Measurements from ENCODE around the gene GLIPR2.
A peak's percentile ranks its signal among the peaks of the same experiment; 100 is the strongest.
"Not testable (repeated sequence)": the region's sequence is repeated elsewhere in the genome, so short reads cannot be mapped to it uniquely, and the experiment has no call there.

GLIPR2 gene

DNA sequence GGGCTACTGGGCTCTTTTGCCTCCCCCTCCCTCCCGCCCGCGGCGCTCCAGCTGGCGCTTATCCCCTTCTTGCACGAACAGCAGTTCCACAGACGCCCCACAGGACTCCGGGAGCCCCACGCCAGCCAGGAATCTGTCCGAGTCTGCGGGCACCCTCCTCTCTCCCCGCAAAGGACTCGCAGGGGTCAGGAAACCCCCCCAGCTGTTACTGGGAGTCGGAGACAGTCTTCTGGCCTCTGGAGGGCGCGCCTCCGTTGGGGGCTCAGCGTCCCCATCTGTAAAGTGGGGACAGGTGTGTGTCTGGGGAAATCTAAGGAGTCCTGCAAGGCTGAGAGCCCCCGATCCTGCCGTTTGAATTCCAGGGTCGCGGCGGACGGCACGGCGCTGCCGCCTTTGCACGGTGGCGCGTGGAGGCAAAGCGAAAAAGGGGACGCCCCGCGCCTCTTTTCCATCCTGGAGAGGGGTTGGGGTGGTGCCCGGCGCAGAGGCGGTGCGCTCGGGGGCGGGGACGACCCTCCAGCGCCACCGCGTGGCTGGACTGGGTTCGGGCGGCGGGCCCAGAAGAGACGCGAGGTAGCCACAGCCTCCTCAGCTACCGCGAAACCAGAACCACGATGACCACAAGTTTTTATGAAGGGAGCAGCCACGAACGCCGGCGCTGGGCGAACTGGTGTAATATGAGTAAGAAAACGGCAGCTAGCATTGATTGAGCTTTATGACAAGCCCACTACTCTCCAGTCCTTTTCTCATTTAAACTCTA lies 29.8 kb downstream of the GLIPR2 start:
- no peak for TF ChIP-seq ZFX (IDR thresholded peaks at IDR 0.05)
- TF ChIP-seq, protein P1, sequence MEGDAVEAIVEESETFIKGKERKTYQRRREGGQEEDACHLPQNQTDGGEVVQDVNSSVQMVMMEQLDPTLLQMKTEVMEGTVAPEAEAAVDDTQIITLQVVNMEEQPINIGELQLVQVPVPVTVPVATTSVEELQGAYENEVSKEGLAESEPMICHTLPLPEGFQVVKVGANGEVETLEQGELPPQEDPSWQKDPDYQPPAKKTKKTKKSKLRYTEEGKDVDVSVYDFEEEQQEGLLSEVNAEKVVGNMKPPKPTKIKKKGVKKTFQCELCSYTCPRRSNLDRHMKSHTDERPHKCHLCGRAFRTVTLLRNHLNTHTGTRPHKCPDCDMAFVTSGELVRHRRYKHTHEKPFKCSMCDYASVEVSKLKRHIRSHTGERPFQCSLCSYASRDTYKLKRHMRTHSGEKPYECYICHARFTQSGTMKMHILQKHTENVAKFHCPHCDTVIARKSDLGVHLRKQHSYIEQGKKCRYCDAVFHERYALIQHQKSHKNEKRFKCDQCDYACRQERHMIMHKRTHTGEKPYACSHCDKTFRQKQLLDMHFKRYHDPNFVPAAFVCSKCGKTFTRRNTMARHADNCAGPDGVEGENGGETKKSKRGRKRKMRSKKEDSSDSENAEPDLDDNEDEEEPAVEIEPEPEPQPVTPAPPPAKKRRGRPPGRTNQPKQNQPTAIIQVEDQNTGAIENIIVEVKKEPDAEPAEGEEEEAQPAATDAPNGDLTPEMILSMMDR (conservative IDR thresholded peaks at IDR 0.05): peak; percentile 99
- no peak overlapping the region for H3K27ac ChIP-seq

DNA sequence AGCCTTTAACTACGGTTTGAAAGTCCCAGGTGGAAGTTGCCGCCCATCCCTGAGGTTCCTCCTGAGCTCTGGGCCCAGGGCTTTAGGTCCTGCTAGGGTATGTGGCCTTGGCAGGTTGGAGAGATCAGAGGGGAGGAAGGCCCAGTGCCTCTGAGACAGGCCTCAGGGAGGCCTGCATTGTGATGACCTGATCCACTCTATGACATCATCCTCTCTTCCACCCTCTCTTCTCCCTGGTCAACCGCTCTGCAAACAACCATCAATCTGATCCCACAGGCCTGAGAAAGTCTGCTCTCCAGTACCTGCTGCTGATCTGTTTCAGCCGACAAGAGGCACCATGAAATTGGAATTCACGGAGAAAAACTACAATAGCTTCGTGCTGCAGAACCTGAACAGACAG lies 32.6 kb downstream of the GLIPR2 start, which contains the start of gene CCIN:
CCIN (plus strand) TSS at position 223 of the 400 bp plus-strand sequence; CDS start at position 338, 115 bp downstream.
- no peak within 1 kb of the TSS for H3K27ac ChIP-seq
- TF ChIP-seq, protein P1 (conservative IDR thresholded peaks at IDR 0.05): no peak
- no peak for TF ChIP-seq ZFX (IDR thresholded peaks at IDR 0.05)

DNA sequence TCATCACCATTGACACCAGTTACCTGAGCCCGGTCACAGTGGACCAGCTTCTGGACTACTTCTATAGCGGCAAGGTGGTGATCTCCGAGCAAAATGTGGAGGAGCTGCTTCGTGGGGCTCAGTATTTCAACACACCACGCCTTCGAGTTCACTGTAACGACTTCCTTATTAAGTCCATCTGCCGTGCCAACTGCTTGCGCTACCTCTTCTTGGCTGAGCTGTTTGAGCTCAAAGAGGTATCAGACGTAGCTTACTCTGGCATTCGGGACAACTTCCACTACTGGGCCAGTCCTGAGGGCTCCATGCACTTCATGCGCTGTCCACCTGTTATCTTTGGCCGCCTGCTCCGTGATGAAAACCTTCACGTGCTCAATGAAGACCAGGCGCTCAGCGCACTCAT lies 33.2 kb downstream of the GLIPR2 start:
- TF ChIP-seq ZFX (IDR thresholded peaks at IDR 0.05): no peak
- TF ChIP-seq, protein P1 (conservative IDR thresholded peaks at IDR 0.05): no peak
- no peak overlapping the region for H3K27ac ChIP-seq

DNA sequence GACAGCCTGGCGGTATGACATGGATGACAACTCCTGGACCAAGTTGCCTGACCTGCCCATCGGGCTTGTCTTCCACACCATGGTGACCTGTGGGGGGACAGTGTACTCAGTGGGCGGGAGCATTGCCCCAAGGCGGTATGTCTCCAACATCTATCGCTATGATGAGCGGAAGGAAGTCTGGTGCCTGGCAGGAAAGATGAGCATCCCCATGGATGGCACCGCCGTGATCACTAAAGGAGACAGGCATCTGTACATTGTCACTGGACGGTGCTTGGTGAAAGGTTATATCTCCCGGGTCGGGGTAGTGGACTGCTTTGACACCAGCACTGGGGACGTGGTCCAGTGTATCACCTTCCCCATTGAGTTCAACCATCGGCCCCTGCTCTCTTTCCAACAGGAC lies 34.0 kb downstream of the GLIPR2 start:
- TF ChIP-seq, protein P1 (conservative IDR thresholded peaks at IDR 0.05): no peak
- TF ChIP-seq ZFX (IDR thresholded peaks at IDR 0.05): no peak
- H3K27ac ChIP-seq: no peak overlapping the region

DNA sequence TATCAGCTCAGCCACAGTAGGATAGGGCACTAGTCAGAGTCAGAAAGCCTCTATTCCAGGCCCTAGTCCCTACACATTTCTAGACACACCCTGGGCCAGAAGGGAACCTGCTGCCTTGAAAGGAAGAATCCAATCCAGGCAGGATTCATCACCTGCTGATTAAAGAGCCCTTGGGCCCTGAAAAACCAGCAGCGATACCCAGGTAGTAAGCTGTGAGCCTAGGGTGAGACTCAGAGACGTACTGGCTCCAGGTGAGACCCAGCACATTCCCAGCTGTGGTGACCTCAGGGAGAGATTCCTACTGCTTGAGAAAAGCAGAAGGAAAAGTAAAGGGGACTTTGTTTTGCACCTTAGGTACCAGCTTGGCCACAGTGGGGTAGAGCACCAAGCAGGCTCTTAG lies 37.3 kb downstream of the GLIPR2 start:
- TF ChIP-seq, protein P1 (conservative IDR thresholded peaks at IDR 0.05): no peak
- no peak for TF ChIP-seq ZFX (IDR thresholded peaks at IDR 0.05)

DNA sequence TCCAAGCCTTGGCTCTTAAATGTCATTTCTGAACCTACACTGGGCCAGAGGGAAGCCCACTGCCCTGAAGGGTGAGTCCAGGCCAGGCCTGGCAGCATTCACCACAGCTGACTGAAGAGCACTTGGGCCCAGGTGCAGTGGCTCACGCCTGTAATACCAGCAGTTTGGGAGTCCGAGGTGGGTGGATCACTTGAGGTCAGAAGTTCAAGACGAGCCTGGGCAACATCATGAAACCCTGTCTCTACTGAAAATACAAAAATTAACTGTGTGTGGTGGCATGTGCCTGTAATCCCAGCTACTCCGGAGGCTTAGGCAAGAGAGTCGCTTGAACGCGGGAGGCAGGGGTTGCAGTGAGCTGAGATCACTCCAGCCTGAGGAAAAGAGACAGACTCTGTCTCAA lies 37.7 kb downstream of the GLIPR2 start:
- TF ChIP-seq, protein P1 (conservative IDR thresholded peaks at IDR 0.05): no peak
- TF ChIP-seq ZFX (IDR thresholded peaks at IDR 0.05): no peak
- no peak overlapping the region for H3K27ac ChIP-seq

More for the DNA sequence above, 37.3 kb downstream of the GLIPR2 start:
- H3K27ac ChIP-seq: no peak overlapping the region

DNA sequence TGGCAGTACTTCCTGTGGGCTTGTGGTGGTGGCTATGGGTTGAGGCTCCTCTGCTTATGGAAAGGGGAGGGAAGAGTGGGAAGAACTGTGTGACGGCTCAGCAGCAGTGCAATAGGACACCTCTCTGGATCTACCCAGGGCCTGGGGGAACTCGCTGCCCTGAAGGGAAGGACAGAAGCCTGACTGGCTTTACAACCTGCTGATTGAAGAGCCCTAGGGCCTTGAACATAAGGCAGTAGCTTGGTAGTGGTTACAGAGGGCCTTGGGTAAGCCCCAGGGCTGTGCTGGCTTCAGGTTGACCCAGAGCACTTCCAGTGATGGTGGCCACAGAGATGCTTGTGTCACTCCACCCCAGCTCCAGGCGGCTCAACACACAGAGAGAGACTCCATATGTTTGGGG lies 38.2 kb downstream of the GLIPR2 start:
- no peak overlapping the region for H3K27ac ChIP-seq
- TF ChIP-seq, protein P1 (conservative IDR thresholded peaks at IDR 0.05): no peak
- TF ChIP-seq ZFX (IDR thresholded peaks at IDR 0.05): no peak

DNA sequence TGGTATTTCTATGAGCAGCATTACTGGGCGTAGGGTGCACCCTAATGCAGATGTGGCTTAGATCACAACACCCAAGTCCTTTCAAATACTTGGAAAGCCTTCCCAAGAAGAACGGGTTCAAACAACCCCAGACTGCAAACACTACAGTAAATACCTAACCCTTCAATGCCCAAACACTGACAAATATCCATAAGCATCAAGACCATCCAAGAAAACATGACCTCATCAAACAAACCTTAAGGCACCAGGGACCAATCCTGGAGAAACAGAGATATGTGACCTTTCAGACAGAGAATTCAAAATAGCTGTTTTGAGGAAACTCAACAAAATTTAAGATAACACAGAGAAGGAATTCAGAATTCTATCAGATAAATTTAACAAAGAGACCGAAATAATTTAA lies 38.7 kb downstream of the GLIPR2 start:
- not testable (repeated sequence) for H3K27ac ChIP-seq

DNA sequence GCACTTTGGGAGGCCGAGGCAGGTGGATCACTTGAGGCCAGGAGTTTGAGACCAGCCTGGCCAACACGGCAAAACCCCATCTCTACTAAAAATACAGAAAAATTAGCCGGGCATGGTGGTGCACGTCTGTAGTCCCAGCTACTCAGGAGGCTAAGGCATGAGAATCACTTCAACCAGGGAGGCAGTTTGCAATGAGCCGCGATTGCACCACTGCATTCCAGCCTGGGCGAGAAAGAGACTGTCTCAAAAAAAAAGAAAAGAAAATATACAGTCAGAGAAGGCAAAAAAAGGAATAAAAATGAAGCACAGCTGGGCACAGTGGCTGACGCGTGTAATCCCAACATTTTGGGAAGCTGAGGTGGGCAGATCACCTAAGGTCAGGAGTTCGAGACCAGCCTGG lies 40.0 kb downstream of the GLIPR2 start:
- H3K27ac ChIP-seq: not testable (repeated sequence)
